GM19452 (cell line): ENCODE data around the gene CYB561A3.

Experiments
- ATAC-seq: cut with Tn5 transposase; IDR thresholded peaks from one replicate; pipeline ENCODE4 v1.9.1; 2021; ENCODE audit not compliant: unreplicated experiment

CYB561A3 gene

GRCh38 chr11:61345954-61346843 lies 15.5 kb downstream of the CYB561A3 start:
- ATAC-seq, result no peak

DNA sequence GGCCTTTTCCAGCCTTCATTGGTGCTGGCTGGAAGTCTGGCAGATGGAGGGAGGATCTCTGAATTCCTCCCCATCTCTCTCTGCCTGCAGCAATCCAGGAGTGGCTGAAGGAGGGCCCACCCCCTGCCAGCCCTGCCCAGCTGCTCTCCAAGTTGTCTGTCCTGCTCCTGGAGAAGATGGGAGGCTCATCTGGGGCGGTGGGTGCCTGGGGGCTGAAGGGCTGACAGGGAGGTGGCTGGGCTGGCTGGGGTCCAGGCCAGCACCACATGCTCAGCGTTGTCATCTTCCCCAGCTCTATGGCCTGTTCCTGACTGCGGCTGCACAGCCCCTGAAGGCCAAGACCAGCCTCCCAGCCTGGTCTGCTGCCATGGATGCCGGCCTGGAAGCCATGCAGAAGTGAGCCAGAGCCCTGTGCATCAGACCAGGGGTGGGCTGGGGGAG lies 16.5 kb downstream of the CYB561A3 start:
- no peak for ATAC-seq

DNA sequence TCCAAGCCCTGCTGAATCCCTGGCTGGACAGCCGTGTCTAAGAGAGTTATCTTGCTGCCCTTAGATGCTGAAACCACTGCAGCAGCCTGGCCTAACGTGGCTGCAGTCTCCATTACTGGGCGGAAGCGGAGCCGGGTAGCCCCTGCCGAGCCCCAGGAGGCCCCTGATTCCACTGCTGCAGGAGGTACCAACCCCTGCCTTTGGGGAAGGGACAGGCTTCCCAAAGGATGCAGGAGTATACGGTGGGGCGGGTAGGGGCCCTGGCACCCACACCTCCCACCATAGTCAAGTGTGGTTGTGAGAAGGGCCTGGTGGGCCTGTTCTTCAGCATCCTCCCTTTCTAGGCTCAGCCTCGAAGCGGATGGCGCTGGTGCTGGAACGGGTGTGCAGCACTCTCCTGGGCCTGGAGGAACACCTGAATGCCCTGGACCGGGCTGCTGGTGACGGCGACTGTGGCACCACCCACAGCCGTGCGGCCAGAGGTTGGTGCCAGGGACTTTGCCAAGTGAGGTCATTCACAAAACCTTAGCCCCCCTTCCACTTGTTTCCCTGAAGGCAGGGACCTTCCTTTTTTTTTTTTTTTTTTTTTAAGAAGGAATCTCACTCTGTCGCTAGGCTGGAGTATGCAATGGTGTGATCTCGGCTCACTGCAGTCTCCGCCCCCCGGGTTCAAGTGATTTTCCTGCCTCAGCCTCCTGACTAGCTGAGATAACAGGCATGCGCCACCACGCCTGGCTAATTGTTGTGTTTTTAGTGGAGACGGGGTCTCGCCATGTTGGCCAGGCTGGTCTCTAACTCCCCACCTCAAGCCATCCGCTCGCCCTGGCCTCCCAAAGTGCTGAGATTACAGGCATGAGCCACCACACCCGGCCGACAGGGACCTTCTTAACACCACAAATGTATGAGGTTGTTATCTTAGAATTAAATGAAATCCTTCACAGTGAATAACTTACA lies 17.6 kb downstream of the CYB561A3 start:
- no peak for ATAC-seq

DNA sequence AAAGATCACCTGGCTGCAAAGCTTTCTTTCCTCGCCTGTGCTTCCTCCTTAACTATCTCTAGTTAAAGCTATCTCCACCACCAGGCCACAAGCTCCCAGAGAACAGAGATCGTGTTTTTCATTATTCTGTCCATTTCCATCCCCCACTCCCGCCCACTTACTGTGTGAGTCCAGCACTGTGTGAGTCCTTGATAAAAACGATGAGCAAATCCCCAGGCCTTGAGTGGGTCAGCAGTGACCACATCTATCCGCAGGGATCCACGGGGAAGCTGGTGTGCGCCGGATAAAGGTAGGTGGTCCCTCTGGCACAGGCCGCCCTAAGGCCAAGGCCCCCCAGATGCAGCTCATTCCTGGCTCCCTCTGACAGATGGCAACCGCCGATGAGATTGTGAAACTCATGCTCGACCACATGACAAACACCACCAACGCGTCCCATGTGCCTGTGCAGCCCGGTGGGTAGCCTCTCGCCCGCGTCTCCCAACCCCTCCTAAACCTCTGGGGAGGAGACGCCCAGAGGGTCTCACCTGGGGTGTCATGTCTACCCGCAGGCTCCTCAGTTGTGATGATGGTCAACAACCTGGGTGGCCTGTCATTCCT lies 19.4 kb downstream of the CYB561A3 start:
- no peak for ATAC-seq

DNA sequence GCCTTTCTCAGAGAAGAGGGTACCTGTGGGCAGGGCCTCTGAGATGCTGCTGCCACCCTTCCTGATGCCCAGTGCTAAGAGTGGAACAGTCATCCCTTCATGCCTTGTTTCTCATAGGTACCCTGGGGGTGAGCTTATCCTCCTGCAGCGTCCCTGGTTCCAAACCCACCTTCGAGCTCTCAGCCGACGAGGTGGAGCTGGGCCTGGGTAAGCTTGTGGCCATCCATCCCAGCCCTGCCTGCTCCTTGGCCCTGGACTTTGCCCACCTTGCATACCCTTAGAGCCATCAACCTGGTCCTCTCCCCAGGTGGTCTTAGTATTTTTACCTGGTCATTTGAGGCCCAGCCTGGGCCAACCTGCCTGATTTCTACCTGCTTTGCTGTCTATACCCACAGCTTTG lies 20.0 kb downstream of the CYB561A3 start:
- ATAC-seq, result no peak

DNA sequence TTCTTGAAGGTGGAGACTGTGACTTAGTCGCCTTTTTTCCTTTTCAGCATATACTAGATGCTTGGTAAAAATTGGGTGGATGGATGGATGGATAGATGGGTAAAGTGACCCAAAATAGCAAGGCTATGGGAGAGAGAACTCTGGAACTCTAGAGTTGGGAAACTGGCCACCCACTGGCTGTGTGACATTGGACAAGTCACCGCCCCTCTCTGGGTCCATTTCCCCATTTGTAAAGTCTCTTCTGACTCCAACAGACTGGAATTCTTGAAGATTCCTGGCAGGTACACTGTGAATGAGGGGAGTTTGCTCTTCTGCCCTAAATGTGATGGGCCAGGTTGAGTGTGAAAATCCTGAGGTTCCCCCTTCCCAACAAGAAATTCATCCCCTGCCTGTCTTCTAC lies 20.7 kb downstream of the CYB561A3 start:
- no peak for ATAC-seq

GRCh38 chr11:61339490-61339878 lies 22.2 kb downstream of the CYB561A3 start:
- ATAC-seq, result no peak

- ATAC-seq, result no peak
These were observed 22.7 kb downstream of the CYB561A3 start for GRCh38 chr11:61338783-61339489.

- no peak for ATAC-seq
These were observed 23.8 kb downstream of the CYB561A3 start for GRCh38 chr11:61337706-61338470.

- peak; percentile 61 for ATAC-seq
These were observed 25.3 kb downstream of the CYB561A3 start for GRCh38 chr11:61336171-61336935.

GRCh38 chr11:61335355-61335710 lies 26.3 kb downstream of the CYB561A3 start:
- no peak for ATAC-seq

- no peak for ATAC-seq
These were observed 27.0 kb downstream of the CYB561A3 start for GRCh38 chr11:61334434-61335354.

- ATAC-seq, result no peak
These were observed 27.9 kb downstream of the CYB561A3 start for GRCh38 chr11:61333550-61334433.

GRCh38 chr11:61332797-61333549 lies 28.7 kb downstream of the CYB561A3 start, which contains the start of the genes DDB1 and TKFC:
Gene DDB1, minus strand, starts transcription at chr11:61333105. Its CDS starts 137 bp downstream, at chr11:61332968.
Gene TKFC, plus strand, starts transcription at chr11:61333228. Its CDS starts 1,501 bp downstream, at chr11:61334729.
- peak; percentile 82 for ATAC-seq

GRCh38 chr11:61332281-61332796 lies 29.3 kb downstream of the CYB561A3 start:
- ATAC-seq, result no peak

- ATAC-seq, result no peak
These were observed 30.0 kb downstream of the CYB561A3 start for GRCh38 chr11:61331651-61332050.
